GM21576 (cell line): Measurements from ENCODE around the gene SORL1-AS1.

Source experiments
- ATAC-seq: cut with Tn5 transposase; IDR thresholded peaks from one replicate; pipeline ENCODE4 v1.9.1; 2021; ENCODE audit warnings: mild to moderate bottlenecking, moderate library complexity; ENCODE audit not compliant: unreplicated experiment

SORL1-AS1 gene

DNA sequence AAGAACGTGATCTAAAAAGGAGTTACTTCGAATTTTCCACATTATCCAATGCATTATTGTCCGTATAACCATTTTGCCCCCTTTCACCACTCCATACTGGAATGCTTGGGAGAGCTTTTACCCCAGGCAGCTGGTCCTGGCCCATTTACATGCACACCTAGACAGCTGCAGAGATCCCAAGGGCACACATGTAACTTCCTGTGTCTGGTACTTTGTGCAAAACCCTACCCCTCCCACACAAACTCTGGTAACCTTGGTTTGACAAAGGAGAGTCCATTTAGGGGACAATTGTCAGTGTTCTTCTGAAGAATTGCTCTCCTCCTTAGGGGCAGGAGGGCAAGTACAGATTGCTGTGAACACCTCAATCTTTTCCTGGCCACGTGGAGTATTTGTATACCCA lies 58.0 kb downstream of the SORL1-AS1 start:
- no peak for ATAC-seq

DNA sequence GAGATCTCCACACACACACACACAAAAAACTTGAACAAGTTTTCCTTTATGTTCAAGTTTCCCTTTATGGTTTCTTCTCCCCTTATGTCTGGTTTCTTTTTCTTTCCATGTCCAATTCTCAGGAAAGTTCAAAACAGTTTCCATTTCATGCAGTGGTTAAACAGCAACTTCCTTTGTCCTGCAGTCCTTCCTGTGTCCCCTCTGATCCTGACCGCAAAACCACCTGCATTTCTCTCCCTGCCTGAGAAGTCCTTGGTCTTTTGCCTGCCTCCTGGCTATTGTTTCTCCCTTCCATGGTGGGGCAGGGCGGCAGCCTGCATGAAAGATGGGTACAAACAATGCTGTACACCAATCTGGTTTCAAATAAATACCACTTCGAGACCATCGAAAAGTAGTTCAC lies 58.9 kb downstream of the SORL1-AS1 start:
- ATAC-seq = no peak

DNA sequence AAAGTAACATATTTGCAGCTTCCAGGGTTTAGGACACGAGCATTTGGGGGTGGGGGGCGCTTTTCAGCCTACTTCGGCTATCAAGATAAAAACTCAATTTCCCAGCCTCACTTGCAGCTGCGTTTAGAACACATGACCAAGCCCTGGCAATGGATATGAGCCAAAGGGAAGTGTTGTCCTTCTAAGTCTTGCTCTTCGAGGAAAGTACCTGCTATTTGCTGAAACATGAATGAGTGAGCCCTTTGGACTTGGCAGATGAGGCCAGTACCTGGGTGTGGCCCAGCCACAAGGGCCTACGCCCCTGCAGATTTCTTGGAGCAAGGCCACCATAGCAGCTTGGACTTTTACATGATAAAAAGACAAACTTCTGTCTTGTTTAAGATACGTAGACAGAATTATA lies 60.9 kb downstream of the SORL1-AS1 start:
- ATAC-seq = no peak

DNA sequence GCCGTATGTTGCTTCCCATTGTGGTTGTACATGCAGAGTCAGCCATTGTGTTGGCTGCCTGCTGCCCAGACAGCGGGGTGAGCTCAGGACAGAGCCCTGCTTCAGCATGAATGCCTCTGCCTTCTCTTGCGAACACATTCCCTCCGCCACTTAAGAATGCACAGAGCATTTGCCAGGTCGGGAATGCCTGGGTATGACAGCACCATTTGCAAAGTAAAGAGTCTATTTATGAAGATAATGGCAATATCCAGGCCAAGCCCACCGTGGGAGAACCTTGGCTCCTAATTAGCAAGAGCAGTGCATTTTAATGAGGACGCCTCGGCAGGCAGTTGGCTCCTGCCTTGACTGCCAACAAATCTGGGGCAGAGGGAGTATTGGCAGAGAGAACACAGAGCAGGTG lies 63.1 kb downstream of the SORL1-AS1 start:
- ATAC-seq = no peak
